Erythroblast (primary cell): ENCODE measurements around the gene SLC12A2.

Source experiments
- GATA1 ChIP-seq: IDR thresholded peaks from 2 replicates; pipeline ENCODE4 v1.6.1; 2011; ENCODE audit warnings: low read depth, mild to moderate bottlenecking, control low read depth, low read length, moderate library complexity
- POLR2A ChIP-seq: IDR thresholded peaks from 2 replicates; pipeline ENCODE4 v1.6.1; 2011; ENCODE audit warnings: mild to moderate bottlenecking, low read length

GRCh38 chr5:128212191-128212806 is 128.7 kb downstream of the SLC12A2 start:
- TF ChIP-seq POLR2A = no peak
- TF ChIP-seq GATA1 = no peak
